Cardiac fibroblast (primary cell): ENCODE data around the gene SHC1.

Experiments used
- DNase-seq, 2 donors: peaks; one replicate each; pipeline versions ENCODE4 v3.0.0 to v3.0.0-alpha.2; 2010; ENCODE audit warnings: low read depth in 2 of 2
- H3K4me3 ChIP-seq, 2 donors: replicated peaks in 1 of 2; 1 replicate in 1 of 2; 2 replicates in 1 of 2; pipeline ENCODE4 v1.5.1; 2011; ENCODE audit warnings: low read depth in 2 of 2, low read length in 2 of 2, mild to moderate bottlenecking in 2 of 2, moderate library complexity in 1 of 2
- TF ChIP-seq, protein P1 (sequence below): IDR thresholded peaks from one replicate; pipeline ENCODE4 v1.5.1; 2011; ENCODE audit warnings: low read depth, mild to moderate bottlenecking, low read length, inconsistent platforms

SHC1 gene

GRCh38 chr1:154940651-154941194 is 29.8 kb downstream of the SHC1 start:
- no peak for DNase-seq
- no peak overlapping the region for H3K4me3 ChIP-seq
- TF ChIP-seq, protein P1, sequence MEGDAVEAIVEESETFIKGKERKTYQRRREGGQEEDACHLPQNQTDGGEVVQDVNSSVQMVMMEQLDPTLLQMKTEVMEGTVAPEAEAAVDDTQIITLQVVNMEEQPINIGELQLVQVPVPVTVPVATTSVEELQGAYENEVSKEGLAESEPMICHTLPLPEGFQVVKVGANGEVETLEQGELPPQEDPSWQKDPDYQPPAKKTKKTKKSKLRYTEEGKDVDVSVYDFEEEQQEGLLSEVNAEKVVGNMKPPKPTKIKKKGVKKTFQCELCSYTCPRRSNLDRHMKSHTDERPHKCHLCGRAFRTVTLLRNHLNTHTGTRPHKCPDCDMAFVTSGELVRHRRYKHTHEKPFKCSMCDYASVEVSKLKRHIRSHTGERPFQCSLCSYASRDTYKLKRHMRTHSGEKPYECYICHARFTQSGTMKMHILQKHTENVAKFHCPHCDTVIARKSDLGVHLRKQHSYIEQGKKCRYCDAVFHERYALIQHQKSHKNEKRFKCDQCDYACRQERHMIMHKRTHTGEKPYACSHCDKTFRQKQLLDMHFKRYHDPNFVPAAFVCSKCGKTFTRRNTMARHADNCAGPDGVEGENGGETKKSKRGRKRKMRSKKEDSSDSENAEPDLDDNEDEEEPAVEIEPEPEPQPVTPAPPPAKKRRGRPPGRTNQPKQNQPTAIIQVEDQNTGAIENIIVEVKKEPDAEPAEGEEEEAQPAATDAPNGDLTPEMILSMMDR: no peak

GRCh38 chr1:154940213-154940560 is 30.4 kb downstream of the SHC1 start:
- no peak overlapping the region for H3K4me3 ChIP-seq
- TF ChIP-seq, protein P1: no peak

DNA sequence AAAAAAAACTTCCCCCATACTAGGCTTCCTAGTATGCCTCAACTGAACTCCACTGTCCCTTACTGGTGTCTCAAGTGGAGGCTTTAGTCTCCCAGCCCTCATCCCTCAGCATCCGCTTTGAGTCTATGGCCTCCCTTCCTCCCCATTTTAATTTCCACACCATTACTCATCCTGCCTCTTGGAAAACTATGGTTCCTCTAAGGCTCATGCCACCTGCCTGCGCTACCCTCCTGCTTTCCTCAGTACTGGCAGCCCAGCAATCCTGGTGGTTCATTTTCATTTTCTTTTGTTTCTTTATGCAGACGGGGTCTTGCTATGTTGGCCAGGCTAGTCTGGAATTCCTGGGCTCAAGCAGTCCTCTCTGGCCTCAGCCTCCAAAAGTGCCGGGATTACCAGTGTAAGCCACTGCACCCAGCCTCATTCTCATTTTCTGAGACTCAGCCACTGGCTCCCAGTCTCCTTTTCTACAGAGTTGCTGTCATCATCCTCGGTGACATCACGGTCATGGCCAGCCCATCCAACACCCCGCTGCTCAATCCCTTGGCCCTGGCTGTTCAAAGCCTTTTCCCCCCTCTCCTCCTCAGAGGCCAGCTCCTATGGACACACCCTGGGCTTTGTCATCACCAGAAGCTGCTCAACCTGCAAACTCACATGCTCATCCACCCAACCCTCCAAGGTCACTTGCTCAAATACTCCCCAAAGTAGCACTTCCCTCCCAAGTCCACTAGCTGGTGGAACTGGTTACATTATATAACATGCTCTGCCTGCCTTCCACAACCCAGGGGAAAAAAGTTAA is 31.7 kb downstream of the SHC1 start:
- H3K4me3 ChIP-seq: no peak overlapping the region
- no peak for DNase-seq
- TF ChIP-seq, protein P1: no peak

More at GRCh38 chr1:154940213-154940560, 30.4 kb downstream of the SHC1 start:
- DNase-seq: no peak

GRCh38 chr1:154937988-154938386 is 32.6 kb downstream of the SHC1 start:
- TF ChIP-seq, protein P1: no peak
- DNase-seq: no peak
- H3K4me3 ChIP-seq: peak overlapping the region; percentile 75 to 91

- peak; percentile 97 to 98 for DNase-seq
- H3K4me3 ChIP-seq: peak overlapping the region; percentile 75 to 91
- TF ChIP-seq, protein P1: peak; percentile 28
Observed at GRCh38 chr1:154937085-154937987, 33.2 kb downstream of the SHC1 start.

GRCh38 chr1:154936555-154937084 is 33.9 kb downstream of the SHC1 start, which contains the start of gene PMVK:
TSS of gene PMVK (minus strand) at chr1:154936719. CDS start at chr1:154936685, 34 bp downstream.
- TF ChIP-seq, protein P1: no peak
- H3K4me3 ChIP-seq: peak within 1 kb of the TSS; percentile 75 to 91
- DNase-seq: peak; percentile 98
